Left lung (tissue), 10 donors: ENCODE results near the gene MCCD1. TPM values are rescaled to one million over a fixed set of nuclear protein-coding genes. Genes with fewer than 3 reads are reported as not detected.

ENCODE experiments used
- ATAC-seq: fragments of 200-7000 bp; cut with Tn5 transposase; one replicate; pipeline ENCODE4 v1.9.1; 2020; ENCODE audit warnings: moderate library complexity
- DNase-seq, 4 donors: peaks; one replicate each; pipeline ENCODE4 v3.0.0-alpha.2; 2013 to 2020
- H3K27ac ChIP-seq, 2 donors: fragments of 200-600 bp; sonication (generic) in 1 of 2; one replicate each; pipeline versions ENCODE4 v1.5.0 to v1.8.0; 2020 to 2021
- H3K27me3 ChIP-seq, 2 donors: fragments of 200-600 bp; sonication (generic) in 1 of 2; one replicate each; pipeline versions ENCODE4 v1.5.0 to v1.8.0; 2020 to 2021
- H3K36me3 ChIP-seq, 2 donors: fragments of 200-600 bp; sonication (generic) in 1 of 2; one replicate each; pipeline versions ENCODE4 v1.5.0 to v1.8.0; 2020 to 2021
- H3K4me1 ChIP-seq, 2 donors: fragments of 200-600 bp; one replicate each; pipeline ENCODE4 v1.8.0; 2021
- H3K4me3 ChIP-seq, 2 donors: fragments of 200-600 bp; sonication (generic) in 1 of 2; one replicate each; pipeline versions ENCODE4 v1.5.0 to v1.8.0; 2020 to 2021; ENCODE audit warnings: mild to moderate bottlenecking in 1 of 2
- H3K9me3 ChIP-seq, 2 donors: fragments of 200-600 bp; sonication (generic) in 1 of 2; one replicate each; pipeline versions ENCODE4 v1.5.0 to v1.8.0; 2020 to 2021
- intact Hi-C, 2 donors: fragments of 100-400 bp; cut with DNase I; formaldehyde crosslinking; loops; one replicate each; pipeline versions ENCODE4 v1.11.2 to v1.14.2; 2022
- polyA plus RNA-seq, 6 donors: library from polyadenylated mRNA; unstranded; fragments of 120-200 nt; gene quantifications; one replicate each; pipeline ENCODE4 v1.2.1, GENCODE V29; 2013; ENCODE audit not compliant: insufficient read length in 6 of 6
- total RNA-seq, 2 donors: library from RNA; stranded (reverse); fragmentation: NEBNext Ultra II Directional; extraction: Animal tissue kit (Norgen Biotek cat#: 25700); gene quantifications; one replicate each; pipeline ENCODE4 v1.2.1, GENCODE V29; 2021
- TF ChIP-seq, protein P1 (sequence below), 2 donors: fragments of 200-600 bp; sonication (generic) in 1 of 2; IDR thresholded peaks; one replicate each; pipeline versions ENCODE4 v1.5.0 to v1.8.0; 2021; ENCODE audit warnings: antibody characterized with exemption in 2 of 2
- donor health status: DM: no; HTN: yes; CAD: no.
- donor health status: DM: no; HTN: no; CAD: no.

The MCCD1 gene
- total and polyA plus RNA-seq, 8 donors = 0.23 to 0.27 (median 0.24) TPM; not detected in 5

DNA sequence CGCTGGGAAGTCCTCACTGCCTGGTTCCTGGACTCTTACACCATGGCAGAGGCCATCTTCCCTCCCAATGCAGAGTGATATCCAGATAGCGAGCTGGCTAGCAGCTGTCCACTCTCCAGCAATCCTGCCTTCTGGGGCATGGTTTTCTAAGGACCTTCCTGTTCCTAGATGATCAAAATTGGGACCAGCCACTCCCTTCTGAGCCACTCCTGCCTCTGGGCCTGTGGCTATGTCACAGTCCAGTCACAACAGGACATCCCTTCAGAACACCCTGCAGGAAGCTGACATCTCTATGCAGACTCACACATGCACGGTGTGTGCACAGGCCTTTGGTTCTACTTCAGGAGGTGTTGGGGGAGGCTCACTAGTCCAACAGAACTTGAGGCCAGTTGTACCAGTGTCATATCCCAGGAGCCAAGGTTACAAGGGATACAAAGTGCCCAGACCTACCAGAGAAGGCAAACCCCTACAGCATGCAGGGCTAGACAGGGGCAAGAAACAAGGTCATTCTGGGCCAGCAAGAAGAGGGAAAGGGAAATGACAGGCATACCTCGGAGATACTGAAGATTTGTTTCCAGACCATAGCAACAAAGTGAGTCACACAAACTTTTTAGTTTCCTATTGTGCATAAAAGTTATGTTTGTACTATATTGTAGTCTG is 2.7 kb upstream of the MCCD1 start:
- TF ChIP-seq, protein P1, sequence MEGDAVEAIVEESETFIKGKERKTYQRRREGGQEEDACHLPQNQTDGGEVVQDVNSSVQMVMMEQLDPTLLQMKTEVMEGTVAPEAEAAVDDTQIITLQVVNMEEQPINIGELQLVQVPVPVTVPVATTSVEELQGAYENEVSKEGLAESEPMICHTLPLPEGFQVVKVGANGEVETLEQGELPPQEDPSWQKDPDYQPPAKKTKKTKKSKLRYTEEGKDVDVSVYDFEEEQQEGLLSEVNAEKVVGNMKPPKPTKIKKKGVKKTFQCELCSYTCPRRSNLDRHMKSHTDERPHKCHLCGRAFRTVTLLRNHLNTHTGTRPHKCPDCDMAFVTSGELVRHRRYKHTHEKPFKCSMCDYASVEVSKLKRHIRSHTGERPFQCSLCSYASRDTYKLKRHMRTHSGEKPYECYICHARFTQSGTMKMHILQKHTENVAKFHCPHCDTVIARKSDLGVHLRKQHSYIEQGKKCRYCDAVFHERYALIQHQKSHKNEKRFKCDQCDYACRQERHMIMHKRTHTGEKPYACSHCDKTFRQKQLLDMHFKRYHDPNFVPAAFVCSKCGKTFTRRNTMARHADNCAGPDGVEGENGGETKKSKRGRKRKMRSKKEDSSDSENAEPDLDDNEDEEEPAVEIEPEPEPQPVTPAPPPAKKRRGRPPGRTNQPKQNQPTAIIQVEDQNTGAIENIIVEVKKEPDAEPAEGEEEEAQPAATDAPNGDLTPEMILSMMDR (IDR thresholded peaks at IDR 0.05) = no peak
- intact Hi-C loops = no loop called here
- no peak for DNase-seq
- Histone ChIP-seq H3K27me3 (no peaks in the 10 kb centered on the region), H3K36me3 (peaks cover 0 to 27% of the 10 kb centered on the region in 2 donors), H3K27ac (peak overlapping the region in 1 of 2 donors; percentile 50), H3K4me3 (no peak overlapping the region), H3K9me3 (no peaks in the 10 kb centered on the region), H3K4me1 (peaks cover 0 to 2% of the 10 kb centered on the region in 2 donors)
- peak; percentile 57 for ATAC-seq

DNA sequence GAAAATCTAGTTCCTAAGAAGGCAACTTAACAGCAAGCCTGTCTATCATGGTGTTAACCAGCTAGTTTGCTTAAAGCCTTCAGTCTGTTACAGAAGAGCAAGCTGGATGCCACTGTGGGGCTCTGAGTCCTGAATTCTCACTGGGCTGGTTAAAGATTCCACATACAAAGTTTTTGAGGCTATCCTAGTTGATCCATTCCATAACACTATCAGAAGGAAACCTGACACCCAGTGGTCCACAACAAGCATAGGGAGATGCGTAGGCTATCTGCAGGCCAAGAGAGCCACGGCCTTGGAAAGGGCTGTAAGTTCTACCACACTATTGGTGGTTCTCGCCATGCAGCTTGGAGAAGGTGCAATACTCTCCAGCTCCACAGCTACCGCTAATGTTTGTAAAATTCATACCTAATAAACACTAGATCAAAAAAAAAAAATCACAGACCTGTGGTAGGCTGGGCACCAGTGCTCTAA is 420 bp upstream of the MCCD1 start:
- no peak for DNase-seq
- H3K27me3 ChIP-seq = no peaks in the 10 kb centered on the region
- TF ChIP-seq, protein P1 (IDR thresholded peaks at IDR 0.05) = no peak
- no peak overlapping the region for H3K4me3 ChIP-seq
- peaks cover 0 to 2% of the 10 kb centered on the region in 2 donors for H3K4me1 ChIP-seq
- ATAC-seq = no peak
- H3K9me3 ChIP-seq = no peaks in the 10 kb centered on the region
- intact Hi-C loops = no loop called here
- H3K36me3 ChIP-seq = peaks cover 0 to 50% of the 10 kb centered on the region in 2 donors
- H3K27ac ChIP-seq = no peak overlapping the region

DNA sequence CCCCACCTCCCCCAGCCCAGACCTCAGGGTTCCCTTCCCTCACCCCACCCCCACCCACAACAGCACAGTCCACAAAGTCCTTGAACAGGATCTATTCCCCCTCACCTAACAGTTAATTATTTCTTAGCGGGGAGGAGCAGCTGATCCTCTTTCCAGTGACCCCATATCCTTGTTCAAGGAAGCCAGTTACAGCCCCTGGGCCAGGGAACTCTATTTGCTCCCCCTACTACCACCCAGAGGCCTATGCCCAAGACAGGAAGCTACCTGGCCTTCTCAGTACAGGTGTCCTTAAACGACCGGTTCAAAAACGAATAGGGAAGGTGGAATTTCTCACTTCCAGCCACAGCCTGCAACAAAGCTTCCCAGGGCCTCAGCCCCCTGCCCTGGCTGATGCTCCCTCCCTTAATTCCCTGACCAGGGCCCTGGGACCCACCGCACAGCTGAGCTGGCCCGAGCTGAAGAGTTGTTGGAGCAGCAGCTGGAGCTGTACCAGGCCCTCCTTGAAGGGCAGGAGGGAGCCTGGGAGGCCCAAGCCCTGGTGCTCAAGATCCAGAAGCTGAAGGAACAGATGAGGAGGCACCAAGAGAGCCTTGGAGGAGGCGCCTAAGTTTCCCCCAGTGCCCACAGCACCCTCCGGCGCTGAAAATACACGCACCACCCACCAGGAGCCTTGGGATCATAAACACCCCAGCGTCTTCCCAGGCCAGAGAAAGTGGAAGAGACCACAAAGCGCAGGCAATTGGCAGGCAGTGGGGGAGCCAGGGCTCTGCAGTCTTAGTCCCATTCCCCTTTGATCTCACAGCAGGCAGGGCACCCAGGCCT is 778 bp downstream of the MCCD1 start:
- Histone ChIP-seq H3K4me3 (no peak overlapping the region), H3K4me1 (peaks cover 0 to 2% of the 10 kb centered on the region in 2 donors), H3K9me3 (no peaks in the 10 kb centered on the region), H3K36me3 (peaks cover 0 to 62% of the 10 kb centered on the region in 2 donors), H3K27ac (no peak overlapping the region), H3K27me3 (no peaks in the 10 kb centered on the region)
- no peak for ATAC-seq
- intact Hi-C loops = no loop called here
- no peak for DNase-seq
- TF ChIP-seq, protein P1 (IDR thresholded peaks at IDR 0.05) = no peak

DNA sequence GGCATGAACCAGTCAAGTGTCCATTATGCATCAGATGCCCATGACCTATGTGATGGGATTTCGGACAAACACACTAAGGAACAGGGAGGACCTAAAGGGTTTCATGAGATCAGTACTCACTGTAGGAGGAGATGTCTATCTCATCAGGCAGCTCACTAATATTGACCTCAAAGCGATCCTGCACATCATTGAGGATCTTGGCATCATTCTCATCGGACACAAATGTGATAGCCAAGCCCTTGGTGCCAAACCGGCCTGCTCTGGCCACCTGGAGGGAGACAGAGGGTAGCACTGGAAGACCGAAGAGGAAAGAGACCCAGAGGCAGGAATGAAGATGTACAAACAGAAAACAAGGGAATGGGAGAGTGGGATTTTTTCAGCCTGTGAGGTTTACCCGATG is 1.9 kb downstream of the MCCD1 start:
- TF ChIP-seq, protein P1 (IDR thresholded peaks at IDR 0.05) = no peak
- Histone ChIP-seq H3K4me3 (no peak overlapping the region), H3K27ac (no peak overlapping the region), H3K36me3 (peaks cover 0 to 73% of the 10 kb centered on the region in 2 donors), H3K9me3 (no peaks in the 10 kb centered on the region), H3K4me1 (peaks cover 0 to 5% of the 10 kb centered on the region in 2 donors), H3K27me3 (no peaks in the 10 kb centered on the region)
- DNase-seq (no peak), ATAC-seq (no peak)
- intact Hi-C loops = no loop called here

DNA sequence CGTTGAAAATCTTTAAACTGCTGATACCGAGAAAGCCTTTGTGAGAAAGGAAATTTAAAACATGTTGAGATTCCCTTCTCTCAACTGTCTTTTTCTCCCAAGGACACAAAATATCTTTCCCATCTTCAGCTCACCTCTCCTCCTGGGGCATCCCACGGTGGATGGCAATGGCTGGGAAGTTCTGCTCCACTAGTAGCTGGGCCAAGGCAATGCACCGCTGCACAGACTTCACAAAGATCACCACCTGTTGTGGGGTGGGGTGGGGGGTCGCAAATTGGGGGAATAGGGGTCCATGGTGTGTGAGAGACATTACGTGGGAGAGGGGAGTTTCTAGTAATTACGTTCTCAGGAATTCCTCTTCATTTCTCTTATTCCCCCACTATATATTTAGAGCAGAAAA is 2.4 kb downstream of the MCCD1 start:
- no peak overlapping the region for H3K4me3 ChIP-seq
- no peaks in the 10 kb centered on the region for H3K27me3 ChIP-seq
- H3K36me3 ChIP-seq = peaks cover 0 to 78% of the 10 kb centered on the region in 2 donors
- no peak for DNase-seq
- peaks cover 0 to 10% of the 10 kb centered on the region in 2 donors for H3K4me1 ChIP-seq
- no peaks in the 10 kb centered on the region for H3K9me3 ChIP-seq
- intact Hi-C loops = no loop called here
- TF ChIP-seq, protein P1 (IDR thresholded peaks at IDR 0.05) = no peak
- no peak overlapping the region for H3K27ac ChIP-seq
- ATAC-seq = no peak
